Measurements from ENCODE around the gene FOXP1.

FOXP1 gene

GRCh38 chr3:71012971-71013370 is 570.6 kb downstream of the FOXP1 start:
- TF ChIP-seq, protein P1, sequence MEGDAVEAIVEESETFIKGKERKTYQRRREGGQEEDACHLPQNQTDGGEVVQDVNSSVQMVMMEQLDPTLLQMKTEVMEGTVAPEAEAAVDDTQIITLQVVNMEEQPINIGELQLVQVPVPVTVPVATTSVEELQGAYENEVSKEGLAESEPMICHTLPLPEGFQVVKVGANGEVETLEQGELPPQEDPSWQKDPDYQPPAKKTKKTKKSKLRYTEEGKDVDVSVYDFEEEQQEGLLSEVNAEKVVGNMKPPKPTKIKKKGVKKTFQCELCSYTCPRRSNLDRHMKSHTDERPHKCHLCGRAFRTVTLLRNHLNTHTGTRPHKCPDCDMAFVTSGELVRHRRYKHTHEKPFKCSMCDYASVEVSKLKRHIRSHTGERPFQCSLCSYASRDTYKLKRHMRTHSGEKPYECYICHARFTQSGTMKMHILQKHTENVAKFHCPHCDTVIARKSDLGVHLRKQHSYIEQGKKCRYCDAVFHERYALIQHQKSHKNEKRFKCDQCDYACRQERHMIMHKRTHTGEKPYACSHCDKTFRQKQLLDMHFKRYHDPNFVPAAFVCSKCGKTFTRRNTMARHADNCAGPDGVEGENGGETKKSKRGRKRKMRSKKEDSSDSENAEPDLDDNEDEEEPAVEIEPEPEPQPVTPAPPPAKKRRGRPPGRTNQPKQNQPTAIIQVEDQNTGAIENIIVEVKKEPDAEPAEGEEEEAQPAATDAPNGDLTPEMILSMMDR (conservative IDR thresholded peaks at IDR 0.05; ENCODE audit: control insufficient read depth, insufficient read depth, low read depth, low read length), result no peak
- H3K4me3 ChIP-seq (ENCODE audit: control insufficient read depth, low read depth, low read length), result no peak overlapping the region
- DNase-seq (ENCODE audit: low read depth), result no peak

DNA sequence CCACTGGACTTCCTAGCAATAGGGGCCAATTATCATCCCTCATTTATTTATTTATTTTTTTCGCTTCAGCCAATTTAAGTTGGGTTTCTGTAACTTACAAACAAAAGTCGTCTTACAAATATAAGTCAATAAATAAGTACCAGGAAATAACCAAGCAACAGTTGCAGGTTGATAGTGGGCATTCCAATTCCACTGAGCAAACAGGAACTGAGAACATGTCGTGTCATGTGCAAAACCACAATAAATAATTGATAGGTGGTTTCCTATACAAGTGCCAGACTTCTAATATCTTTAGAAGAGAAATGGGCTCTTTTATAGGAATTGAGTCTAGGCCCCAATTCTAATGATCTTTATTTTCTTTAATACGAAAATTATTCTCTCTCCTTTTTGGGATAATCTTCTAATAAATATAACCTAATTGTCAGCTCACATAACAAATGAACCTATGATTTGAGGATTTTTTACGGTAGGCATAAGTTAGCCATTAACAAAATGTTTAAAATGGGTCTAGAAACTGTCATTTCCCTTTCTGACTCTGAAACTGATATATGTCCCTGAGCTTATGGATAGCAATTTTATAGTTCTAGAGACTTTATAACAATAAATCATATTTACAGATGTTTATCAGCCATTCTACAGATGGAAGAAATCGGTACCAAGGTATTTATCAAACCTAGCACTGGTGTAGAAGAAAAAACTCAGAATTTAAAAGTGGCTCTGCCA is 571.8 kb downstream of the FOXP1 start:
- no peak overlapping the region for H3K4me3 ChIP-seq (ENCODE audit: control insufficient read depth, low read depth, low read length)
- DNase-seq (ENCODE audit: low read depth), result peak; percentile 31

DNA sequence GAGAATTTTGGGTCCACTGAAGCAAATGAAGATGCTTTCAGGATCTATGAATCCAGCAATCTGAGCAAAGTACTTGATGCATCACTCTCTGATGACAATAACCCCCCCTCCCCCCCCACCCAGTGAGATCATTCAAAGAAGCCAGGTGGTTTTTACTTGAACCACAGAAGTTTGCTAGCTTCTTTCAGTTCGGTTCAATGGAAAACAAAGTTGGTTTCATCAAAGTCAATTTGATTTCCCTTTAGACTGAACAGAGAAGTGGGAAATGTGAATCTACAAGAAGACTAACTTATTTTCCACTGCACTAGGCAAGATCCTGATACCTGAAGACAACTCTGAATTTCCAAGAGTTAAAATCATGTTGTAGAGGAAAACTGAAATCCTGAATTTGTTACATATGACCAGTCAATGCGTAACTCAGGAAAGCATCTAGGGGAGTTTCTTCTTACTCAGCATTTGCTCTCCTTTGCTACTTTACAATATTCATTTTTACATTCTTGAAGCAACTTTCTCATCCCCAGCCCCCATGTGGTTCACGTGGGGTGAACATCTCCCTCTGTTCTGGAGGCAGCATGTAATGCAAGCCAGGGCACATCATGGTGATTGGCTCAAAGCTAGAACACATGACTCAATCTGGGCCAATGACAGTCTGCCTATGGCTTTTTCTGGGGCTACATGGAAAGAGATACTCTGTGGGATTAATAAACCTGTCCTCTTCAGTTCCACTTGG is 572.6 kb downstream of the FOXP1 start:
- TF ChIP-seq, protein P1 (conservative IDR thresholded peaks at IDR 0.05; ENCODE audit: control insufficient read depth, insufficient read depth, low read depth, low read length), result no peak
- DNase-seq (ENCODE audit: low read depth), result no peak
- no peak overlapping the region for H3K4me3 ChIP-seq (ENCODE audit: control insufficient read depth, low read depth, low read length)

More for the DNA sequence above, 571.8 kb downstream of the FOXP1 start:
- TF ChIP-seq, protein P1 (conservative IDR thresholded peaks at IDR 0.05; ENCODE audit: control insufficient read depth, insufficient read depth, low read depth, low read length), result no peak

- no peak overlapping the region for H3K4me3 ChIP-seq (ENCODE audit: control insufficient read depth, low read depth, low read length)
- TF ChIP-seq, protein P1 (conservative IDR thresholded peaks at IDR 0.05; ENCODE audit: control insufficient read depth, insufficient read depth, low read depth, low read length), result no peak
- no peak for DNase-seq (ENCODE audit: low read depth)
Measured at GRCh38 chr3:71008350-71008935, 575.1 kb downstream of the FOXP1 start.

DNA sequence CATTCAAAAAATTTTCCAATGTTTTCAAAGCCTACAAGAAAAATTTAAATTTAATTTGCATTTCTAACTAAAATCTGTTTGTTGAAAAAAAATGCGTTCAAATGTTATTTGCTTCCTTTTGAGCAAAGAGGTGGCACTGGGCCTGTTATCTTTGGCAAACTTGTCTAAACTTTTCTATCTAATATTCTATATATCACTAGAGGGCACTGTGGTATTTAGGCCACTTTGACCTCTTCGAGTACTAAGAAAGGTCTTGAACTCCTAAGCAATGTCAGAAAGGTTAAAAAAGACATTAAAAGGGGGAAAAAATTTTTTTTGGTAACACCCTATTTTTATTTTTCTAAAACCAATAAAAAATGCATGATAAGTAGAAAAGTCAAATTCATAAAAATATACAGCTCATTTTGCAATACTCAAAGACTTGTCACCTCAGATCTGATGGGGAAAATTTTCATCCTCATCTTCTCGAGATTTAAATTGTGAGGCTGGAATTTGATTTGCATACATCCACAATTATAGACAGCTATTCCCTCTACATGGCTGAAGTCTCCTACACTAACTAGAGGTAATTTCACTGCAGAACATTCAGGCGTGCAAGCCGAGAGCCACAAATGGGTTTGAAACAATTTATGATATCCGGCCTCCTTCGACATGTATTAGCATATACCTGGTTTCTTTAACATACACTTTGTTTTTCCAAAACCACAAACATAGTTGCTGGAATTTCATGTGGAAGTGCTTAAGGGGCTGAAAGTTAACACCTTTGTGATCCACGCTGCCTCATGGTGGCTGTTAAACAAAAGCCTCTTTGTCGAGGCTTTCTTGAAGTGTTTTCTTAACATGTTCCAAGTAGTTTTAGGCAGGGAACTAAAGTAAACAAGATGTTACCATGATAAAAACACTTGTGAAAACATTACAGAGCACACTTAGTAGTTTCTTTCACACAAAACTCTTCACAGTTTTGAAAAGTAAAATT is 576.4 kb downstream of the FOXP1 start:
- DNase-seq (ENCODE audit: low read depth), result peak; percentile 52

More for the DNA sequence above, 576.4 kb downstream of the FOXP1 start:
- no peak overlapping the region for H3K4me3 ChIP-seq (ENCODE audit: control insufficient read depth, low read depth, low read length)
- TF ChIP-seq, protein P1 (conservative IDR thresholded peaks at IDR 0.05; ENCODE audit: control insufficient read depth, insufficient read depth, low read depth, low read length), result peak; percentile 40
